HG02981 (cell line): ENCODE data around the gene C1orf94.
A peak's percentile ranks its signal among the peaks of the same experiment; 100 is the strongest.

Experiments
- ATAC-seq: cut with Tn5 transposase; IDR thresholded peaks from one replicate; pipeline ENCODE4 v1.9.1; 2021; ENCODE audit warnings: mild to moderate bottlenecking, moderate library complexity; ENCODE audit not compliant: unreplicated experiment

C1orf94 gene

GRCh38 chr1:34176830-34177603 is at the start of gene C1orf94:
Gene C1orf94, plus strand, starts transcription at chr1:34176907. Its CDS starts 883 bp downstream, at chr1:34177790.
- no peak for ATAC-seq

- ATAC-seq = no peak
These were observed 49.4 kb upstream of the C1orf94 start for GRCh38 chr1:34127006-34128000.

GRCh38 chr1:34128186-34128889 is 48.4 kb upstream of the C1orf94 start:
- ATAC-seq = no peak

- no peak for ATAC-seq
These were observed 47.1 kb upstream of the C1orf94 start for GRCh38 chr1:34129630-34130029.

GRCh38 chr1:34130306-34130705 is 46.4 kb upstream of the C1orf94 start:
- ATAC-seq = no peak

- ATAC-seq = no peak
These were observed 45.1 kb upstream of the C1orf94 start for GRCh38 chr1:34131396-34132160.

- no peak for ATAC-seq
These were observed 44.6 kb upstream of the C1orf94 start for GRCh38 chr1:34132161-34132420.

- ATAC-seq = no peak
These were observed 39.3 kb upstream of the C1orf94 start for GRCh38 chr1:34137411-34137810.

- no peak for ATAC-seq
These were observed 36.6 kb upstream of the C1orf94 start for GRCh38 chr1:34140011-34140676.

- ATAC-seq = no peak
These were observed 32.7 kb upstream of the C1orf94 start for GRCh38 chr1:34143975-34144374.

GRCh38 chr1:34144766-34145165 is 31.9 kb upstream of the C1orf94 start:
- ATAC-seq = no peak

GRCh38 chr1:34147301-34147700 is 29.4 kb upstream of the C1orf94 start:
- ATAC-seq = no peak

GRCh38 chr1:34149501-34149900 is 27.2 kb upstream of the C1orf94 start:
- no peak for ATAC-seq

- ATAC-seq = no peak
These were observed 23.5 kb upstream of the C1orf94 start for GRCh38 chr1:34153246-34153645.

GRCh38 chr1:34155860-34156259 is 20.8 kb upstream of the C1orf94 start:
- ATAC-seq = no peak

GRCh38 chr1:34156739-34157138 is 20.0 kb upstream of the C1orf94 start:
- ATAC-seq = no peak

- peak; percentile 75 for ATAC-seq
These were observed 13.6 kb upstream of the C1orf94 start for GRCh38 chr1:34162852-34163766.

GRCh38 chr1:34163792-34164731 is 12.6 kb upstream of the C1orf94 start:
- no peak for ATAC-seq
